K562 (cell line): ENCODE data around the gene TSHR. TPM values are rescaled to one million over a fixed set of nuclear protein-coding genes. Genes with fewer than 3 reads are reported as not detected.

Source experiments
- ATAC-seq: fragments of 200-7000 bp; cut with Tn5 transposase; 3 replicates; pipeline ENCODE4 v1.9.1; 2020; ENCODE audit warnings: moderate library complexity
- BruUV-seq: library from RNA; stranded (reverse); fragments of 400-500 nt; replicated peaks from 2 replicates; lab custom pipeline; 2021; lab: Mats Ljungman, UMichigan
- CTCF ChIA-PET: fragments of 300-600 bp; formaldehyde crosslinking; extraction: SDS; loops from one replicate; lab custom pipeline; 2021; ENCODE audit warnings: low intra/inter-chr PET ratio; lab: Yijun Ruan, JAX
- POLR2A ChIA-PET: fragments of 300-600, 350-650 bp; sonication (Branson Sonifier 250); formaldehyde crosslinking; extraction: SDS; loops from one replicate; lab custom pipeline; 2021; ENCODE audit warnings: antibody characterized with exemption, inconsistent platforms; lab: Yijun Ruan, JAX
- DNase-seq, 4 experiments: peaks; one replicate each; pipeline versions ENCODE4 v3.0.0 to v3.0.0-alpha.2; 2011 to 2018; ENCODE audit warnings: low spot score in 3 of 4, mixed read lengths in 3 of 4; ENCODE audit errors: extremely low read depth in 1 of 4
- FAIRE-seq: peaks from 2 replicates; lab custom pipeline; 2011; peaks lifted over from hg19 to GRCh38; lab: Jason Lieb, UNC
- H2AFZ ChIP-seq: 2 replicates; pipeline ENCODE4 v1.6.0; 2011; ENCODE audit warnings: low read depth, low read length, control low read depth, inconsistent platforms
- H3K27ac ChIP-seq: fragments of 200-600 bp; 3 replicates; pipeline ENCODE4 v1.8.0; 2011; ENCODE audit warnings: low read depth, mild to moderate bottlenecking, control low read depth, inconsistent platforms, low read length, moderate library complexity, mixed read lengths; ENCODE audit errors: extremely low read depth
- H3K27me3 ChIP-seq, 2 experiments: fragments of 300-600 bp in 1 of 2; 2 replicates in 1 of 2; 3 replicates in 1 of 2; pipeline versions ENCODE4 v1.6.0 to v1.8.0; 2011; ENCODE audit warnings: inconsistent platforms in 2 of 2, low read length in 2 of 2, mild to moderate bottlenecking in 1 of 2, mixed read lengths in 1 of 2, moderate library complexity in 1 of 2; ENCODE audit not compliant: control insufficient read depth in 2 of 2, insufficient read depth in 2 of 2
- H3K36me3 ChIP-seq: fragments of 300-600 bp; 3 replicates; pipeline ENCODE4 v1.8.0; 2011; ENCODE audit warnings: mild to moderate bottlenecking, low read length, inconsistent platforms; ENCODE audit not compliant: control insufficient read depth, insufficient read depth
- H3K4me1 ChIP-seq, 2 experiments: fragments of 200-600 bp in 1 of 2; replicated peaks in 1 of 2; 2 replicates in 1 of 2; 3 replicates in 1 of 2; pipeline versions ENCODE4 v1.5.1 to v1.8.0; 2011; ENCODE audit warnings: inconsistent platforms in 2 of 2, low read length in 2 of 2, mild to moderate bottlenecking in 1 of 2, mixed read lengths in 1 of 2, moderate library complexity in 1 of 2; ENCODE audit not compliant: control insufficient read depth in 2 of 2, insufficient read depth in 2 of 2
- H3K4me2 ChIP-seq: 2 replicates; pipeline ENCODE4 v1.6.1; 2011; ENCODE audit warnings: low read length, control low read depth, inconsistent platforms, mixed read lengths; ENCODE audit not compliant: insufficient read depth
- H3K4me3 ChIP-seq: fragments of 200-600 bp; sonication (generic), shearing (Covaris generic); 2 replicates; pipeline ENCODE4 v1.5.1; 2016; ENCODE audit warnings: control low read depth, inconsistent platforms
- H3K79me2 ChIP-seq: fragments of 200-600 bp; 3 replicates; pipeline ENCODE4 v1.8.0; 2011; ENCODE audit warnings: low read length, inconsistent platforms; ENCODE audit not compliant: control insufficient read depth, insufficient read depth
- H3K9ac ChIP-seq, 2 experiments: 2 replicates each; pipeline versions ENCODE4 v1.6.0 to v1.6.1; 2011; ENCODE audit warnings: low read depth in 2 of 2, low read length in 2 of 2, control low read depth in 1 of 2, inconsistent platforms in 1 of 2, mild to moderate bottlenecking in 1 of 2, mixed read lengths in 1 of 2; ENCODE audit not compliant: insufficient read depth in 1 of 2
- H3K9me1 ChIP-seq: one replicate; pipeline ENCODE4 v1.6.0; 2011; ENCODE audit warnings: inconsistent platforms, mild to moderate bottlenecking, low read length, moderate library complexity; ENCODE audit not compliant: control insufficient read depth, insufficient read depth
- H3K9me3 ChIP-seq: replicated peaks from 2 replicates; pipeline ENCODE4 v1.5.1; 2011; ENCODE audit warnings: low read depth, low read length, inconsistent platforms; ENCODE audit not compliant: control insufficient read depth, insufficient read depth
- H4K20me1 ChIP-seq: replicated peaks from 2 replicates; pipeline ENCODE4 v1.6.1; 2011; ENCODE audit warnings: low read length, inconsistent platforms, mixed read lengths; ENCODE audit not compliant: control insufficient read depth, insufficient read depth
- NR4A1 ChIP-seq, 2 experiments: fragments of 250-450 bp in 1 of 2; fragments of 450-650 bp in 1 of 2; sonication (Bioruptor Pico) in 1 of 2; IDR thresholded peaks; 2 replicates each; pipeline versions ENCODE4 v1.4.0 to v1.6.1; 2016 to 2020; ENCODE audit warnings: mild to moderate bottlenecking in 2 of 2, missing compliant biosample characterization in 1 of 2, missing genetic modification characterization in 1 of 2, moderate library complexity in 1 of 2
- RBM22 ChIP-seq: fragments of 200-400 bp; formaldehyde crosslinking; IDR thresholded peaks from 2 replicates; pipeline ENCODE4 v1.6.1; 2018; ENCODE audit warnings: low read length, low read depth; ENCODE audit not compliant: poor library complexity, severe bottlenecking
- SETDB1 ChIP-seq: IDR thresholded peaks from one replicate; pipeline ENCODE4 v1.6.1; 2012; ENCODE audit warnings: low read length, control low read depth, inconsistent platforms
- SLC30A9 ChIP-seq: fragments of 250-450 bp; sonication (Bioruptor Pico); IDR thresholded peaks from 2 replicates; pipeline ENCODE4 v1.8.0; 2022; ENCODE audit warnings: mild to moderate bottlenecking, moderate library complexity
- THRAP3 ChIP-seq: fragments of 450-650 bp; IDR thresholded peaks from 2 replicates; pipeline ENCODE4 v1.6.1; 2016; ENCODE audit warnings: mild to moderate bottlenecking, inconsistent platforms, borderline replicate concordance
- ZNF23 ChIP-seq: fragments of 250-450 bp; sonication (Bioruptor Pico); IDR thresholded peaks from 2 replicates; pipeline ENCODE4 v1.4.0; 2020; ENCODE audit warnings: mild to moderate bottlenecking
- WGBS: fragments of 100-300 bp; shearing (Covaris generic); methylation state at CpG from one replicate; pipeline ENCODE4 v1.1.6; 2016; ENCODE audit warnings: low coverage, mixed read lengths; ENCODE audit not compliant: insufficient coverage; ENCODE audit errors: missing lambda C conversion rate; 5-methylcytosine and 5-hydroxymethylcytosine counted together
- in situ Hi-C: fragments of 300-500 bp; cut with MboI; formaldehyde crosslinking; loops from 4 replicates; pipeline ENCODE4 v1.15.0; 2018; ENCODE audit warnings: inconsistent platforms, mixed read lengths
- intact Hi-C: fragments of 100-400 bp; cut with micrococcal nuclease; formaldehyde crosslinking; loops from 2 replicates; pipeline ENCODE4 v1.14.2; 2022
- polyA plus RNA-seq, 8 experiments: library from polyadenylated mRNA; depleted of rRNA in 4 of 8; stranded (reverse) in 5 of 8; unstranded in 3 of 8; fragments of >200 nt; fragmentation: Nextera tagmentation in 2 of 8; fragmentation: Illumina TruSeq in 1 of 8; extraction: Ambion mirVana in 2 of 8; extraction: Trizol in 1 of 8; gene quantifications; 2 replicates each; pipeline versions ENCODE4 v1.2.1 to v1.2.3, GENCODE V29; 2011 to 2014; ENCODE audit warnings: inconsistent platforms in 1 of 8, missing spikeins in 1 of 8
- total RNA-seq, 7 experiments: library from RNA; depleted of rRNA in 6 of 7; stranded (reverse); fragments of >200 nt in 6 of 7; fragmentation: Illumina TruSeq in 2 of 7; extraction: Trizol in 2 of 7; gene quantifications; 2 replicates each; pipeline versions ENCODE4 v1.2.1 to v1.2.3, GENCODE V29; 2011 to 2021; ENCODE audit warnings: low replicate concordance in 1 of 7

TSHR gene
- total and polyA plus RNA-seq, 9 of the 15 experiments (the other 6 are each of a cell fraction or from before 2014, with no cell fraction given) = 0.01 to 0.10 TPM; not detected in 7

GRCh38 chr14:81172881-81173280 lies 217.5 kb downstream of the TSHR start:
- in situ Hi-C loops = no loop called here
- Histone ChIP-seq H3K79me2 (no peaks in the 10 kb centered on the region), H3K36me3 (peaks cover 7% of the 10 kb centered on the region; the same call in 1 of the 3 replicates), H2AFZ (no peak overlapping the region), H3K4me3 (no peak overlapping the region), H3K4me1 (peaks cover 0 to 8% of the 10 kb centered on the region in 2 experiments; a peak in 4 of 5 replicates), H3K27me3 (no peaks in the 10 kb centered on the region), H3K9me3 (no peaks in the 10 kb centered on the region)
- no peak for DNase-seq
- intact Hi-C loops = no loop called here
- no peak for TF ChIP-seq SETDB1
- TF ChIP-seq THRAP3 = no peak
- TF ChIP-seq, all 486 proteins: peak for 0
- WGBS = 21% methylated on average over 3 of the region's 3 CpGs
- Histone ChIP-seq H3K9ac (no peak overlapping the region), H3K4me2 (no peak overlapping the region), H3K9me1 (no peaks in the 10 kb centered on the region), H4K20me1 (no peaks in the 10 kb centered on the region), H3K27ac (no peak overlapping the region)
- no TSS peak for BruUV-seq
- ATAC-seq = no peak
- FAIRE-seq = no peak
- ChIA-PET POLR2A (interaction anchor here (0.8 to 1.1 kb wide), 2 partner anchors 9 kb away, joined by 3 read pairs; no protein-coding TSS in a partner anchor), CTCF (no interaction called here)

DNA sequence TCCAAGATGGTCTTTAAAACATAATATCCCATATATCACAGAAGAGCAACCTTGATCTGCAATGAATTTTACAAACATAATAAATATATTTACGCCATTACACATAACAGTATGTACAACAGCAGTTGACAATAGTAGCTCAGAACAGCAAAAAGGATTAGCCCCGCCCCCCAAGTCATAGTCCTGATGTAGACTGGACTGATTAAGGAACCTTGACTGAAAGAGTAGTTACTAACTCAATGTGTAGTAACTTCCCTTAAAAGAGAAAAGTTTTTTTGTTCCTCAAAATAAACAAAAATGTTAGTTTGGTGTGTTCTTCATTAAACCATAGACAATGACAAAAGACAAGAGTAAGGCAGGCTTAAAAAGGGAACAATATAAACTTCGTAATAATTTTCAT lies 220.8 kb downstream of the TSHR start:
- in situ Hi-C loops (no loop called here), intact Hi-C loops (no loop called here)
- H3K4me3 ChIP-seq = no peak overlapping the region
- H3K9me1 ChIP-seq = no peaks in the 10 kb centered on the region
- H4K20me1 ChIP-seq = no peaks in the 10 kb centered on the region
- no peak overlapping the region for H3K9ac ChIP-seq
- no TSS peak for BruUV-seq
- no peak for TF ChIP-seq RBM22
- no peak for TF ChIP-seq NR4A1 (CRISPR knock-in tag; IDR thresholded peaks at IDR 0.05)
- TF ChIP-seq NR4A1 (tag; IDR thresholded peaks at IDR 0.05) = no peak
- no peak for TF ChIP-seq SLC30A9
- TF ChIP-seq ZNF23 (CRISPR knock-in tag) = no peak
- TF ChIP-seq, all 486 proteins: peak for 0
- FAIRE-seq (no peak), DNase-seq (no peak), ATAC-seq (no peak)
- Histone ChIP-seq H3K9me3 (no peaks in the 10 kb centered on the region), H3K4me2 (no peak overlapping the region), H3K36me3 (peaks cover 26% of the 10 kb centered on the region; the same call in 2 of the 3 replicates), H3K27ac (no peak overlapping the region), H3K4me1 (no peaks in the 10 kb centered on the region), H3K27me3 (no peaks in the 10 kb centered on the region), H2AFZ (no peak overlapping the region), H3K79me2 (no peaks in the 10 kb centered on the region)
- POLR2A ChIA-PET = interaction anchor here (0.6 kb wide), 1 partner anchor 13 kb away, joined by 3 read pairs; no protein-coding TSS in a partner anchor
- CTCF ChIA-PET = no interaction called here
- WGBS = 92% methylated on average over 3 of the region's 3 CpGs
